ENCODE data around the gene STYX. TPM values are rescaled to one million over a fixed set of nuclear protein-coding genes. Genes with fewer than 3 reads are reported as not detected.

STYX gene
- total RNA-seq, 4 donors from 2014 or later, result 10.0 to 31.8 (median 18.3) TPM

DNA sequence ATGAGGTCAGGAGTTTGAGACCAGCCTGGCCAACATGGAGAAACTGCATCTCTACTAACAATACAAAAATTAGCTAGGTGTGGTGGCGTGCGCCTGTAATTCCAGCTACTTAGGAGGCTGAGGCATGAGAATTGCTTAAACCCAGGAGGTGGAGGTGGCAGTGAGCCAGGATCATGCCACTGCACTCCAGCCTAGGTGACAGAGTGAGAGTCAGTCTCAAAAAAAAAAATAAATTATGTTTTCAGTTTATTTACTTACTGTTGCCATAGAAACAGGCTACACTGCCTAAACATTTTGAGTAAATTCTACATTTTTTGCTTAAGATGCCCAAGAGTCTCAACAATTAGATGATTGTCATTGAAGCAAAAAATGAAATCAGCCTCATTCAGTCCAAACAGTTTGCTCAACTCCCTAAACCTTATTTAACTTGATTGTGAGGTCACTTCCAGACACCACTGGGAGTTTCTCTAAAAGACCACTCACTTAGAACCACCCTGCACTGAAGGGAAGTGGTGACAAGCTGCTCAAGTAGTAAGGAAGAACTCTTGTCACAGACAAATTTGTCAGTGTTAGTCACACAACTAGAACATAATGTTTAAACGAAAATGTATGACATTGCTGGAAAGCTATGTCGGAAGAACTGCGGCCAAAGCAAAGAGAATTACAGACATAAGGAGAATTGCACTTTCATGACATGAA, 71.2 kb downstream of the STYX start:
- DNase-seq, result no peak
- intact Hi-C loops (cut with DNase I; ENCODE audit: low total_unique reads), result no loop called here
- peak overlapping the region; percentile 27 to 59 for H3K27ac ChIP-seq
- no peaks in the 10 kb centered on the region for H3K27me3 ChIP-seq
- no peak overlapping the region for H3K4me3 ChIP-seq
- H3K9me3 ChIP-seq, result no peaks in the 10 kb centered on the region
- TF ChIP-seq POLR2A (IDR thresholded peaks at IDR 0.05), result no peak
- TF ChIP-seq, protein P1, sequence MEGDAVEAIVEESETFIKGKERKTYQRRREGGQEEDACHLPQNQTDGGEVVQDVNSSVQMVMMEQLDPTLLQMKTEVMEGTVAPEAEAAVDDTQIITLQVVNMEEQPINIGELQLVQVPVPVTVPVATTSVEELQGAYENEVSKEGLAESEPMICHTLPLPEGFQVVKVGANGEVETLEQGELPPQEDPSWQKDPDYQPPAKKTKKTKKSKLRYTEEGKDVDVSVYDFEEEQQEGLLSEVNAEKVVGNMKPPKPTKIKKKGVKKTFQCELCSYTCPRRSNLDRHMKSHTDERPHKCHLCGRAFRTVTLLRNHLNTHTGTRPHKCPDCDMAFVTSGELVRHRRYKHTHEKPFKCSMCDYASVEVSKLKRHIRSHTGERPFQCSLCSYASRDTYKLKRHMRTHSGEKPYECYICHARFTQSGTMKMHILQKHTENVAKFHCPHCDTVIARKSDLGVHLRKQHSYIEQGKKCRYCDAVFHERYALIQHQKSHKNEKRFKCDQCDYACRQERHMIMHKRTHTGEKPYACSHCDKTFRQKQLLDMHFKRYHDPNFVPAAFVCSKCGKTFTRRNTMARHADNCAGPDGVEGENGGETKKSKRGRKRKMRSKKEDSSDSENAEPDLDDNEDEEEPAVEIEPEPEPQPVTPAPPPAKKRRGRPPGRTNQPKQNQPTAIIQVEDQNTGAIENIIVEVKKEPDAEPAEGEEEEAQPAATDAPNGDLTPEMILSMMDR (IDR thresholded peaks at IDR 0.05), result no peak
- H3K36me3 ChIP-seq, result no peaks in the 10 kb centered on the region
- no peaks in the 10 kb centered on the region for H3K4me1 ChIP-seq

DNA sequence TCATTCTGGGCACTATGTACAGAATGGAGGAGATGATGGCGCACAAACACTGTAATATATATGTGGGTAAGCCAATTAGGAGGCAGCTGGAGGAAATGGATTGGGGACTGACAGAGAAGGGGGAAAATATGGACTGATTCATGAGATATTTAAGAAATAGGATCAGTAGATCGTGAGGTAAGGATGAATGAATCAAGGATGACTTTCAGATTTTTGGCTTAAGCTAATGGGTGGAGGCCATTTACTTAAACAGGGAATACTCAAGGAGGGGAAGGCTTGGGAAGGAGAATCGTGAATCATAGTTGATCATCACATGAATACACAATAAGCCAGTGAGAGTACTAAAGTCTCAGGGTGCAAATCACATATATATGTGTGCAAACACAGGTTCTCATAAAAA, 72.6 kb downstream of the STYX start:
- Histone ChIP-seq H3K27me3 (no peaks in the 10 kb centered on the region), H3K4me1 (no peaks in the 10 kb centered on the region), H3K27ac (no peak overlapping the region), H3K4me3 (no peak overlapping the region), H3K9me3 (no peaks in the 10 kb centered on the region), H3K36me3 (no peaks in the 10 kb centered on the region)
- TF ChIP-seq, protein P1 (IDR thresholded peaks at IDR 0.05), result no peak
- TF ChIP-seq POLR2A (IDR thresholded peaks at IDR 0.05), result no peak
- DNase-seq, result no peak
- intact Hi-C loops (cut with DNase I; ENCODE audit: low total_unique reads), result no loop called here

DNA sequence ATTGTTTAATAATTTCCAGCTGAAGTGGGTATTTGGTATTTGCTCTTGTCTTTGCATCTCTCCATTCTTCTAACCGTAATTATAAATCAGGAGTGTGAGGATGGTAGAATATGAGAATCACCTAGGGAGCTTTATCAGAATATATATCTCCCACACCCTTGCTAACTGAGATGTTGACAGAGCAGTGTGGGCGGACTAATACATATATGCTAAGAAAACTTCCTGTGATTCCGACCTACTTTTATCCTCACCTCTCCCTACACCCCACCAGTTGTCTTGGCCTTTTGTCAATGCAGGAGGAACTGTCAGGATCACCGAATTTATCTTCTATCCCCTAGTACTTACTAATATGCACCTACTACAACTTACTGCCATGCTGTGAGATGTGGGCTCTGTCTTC, 76.1 kb downstream of the STYX start:
- Histone ChIP-seq H3K4me3 (no peak overlapping the region), H3K27ac (no peak overlapping the region), H3K4me1 (no peaks in the 10 kb centered on the region), H3K36me3 (no peaks in the 10 kb centered on the region), H3K27me3 (no peaks in the 10 kb centered on the region), H3K9me3 (no peaks in the 10 kb centered on the region)
- intact Hi-C loops (cut with DNase I; ENCODE audit: low total_unique reads), result no loop called here
- DNase-seq, result no peak
- TF ChIP-seq, protein P1 (IDR thresholded peaks at IDR 0.05), result no peak
- no peak for TF ChIP-seq POLR2A (IDR thresholded peaks at IDR 0.05)

DNA sequence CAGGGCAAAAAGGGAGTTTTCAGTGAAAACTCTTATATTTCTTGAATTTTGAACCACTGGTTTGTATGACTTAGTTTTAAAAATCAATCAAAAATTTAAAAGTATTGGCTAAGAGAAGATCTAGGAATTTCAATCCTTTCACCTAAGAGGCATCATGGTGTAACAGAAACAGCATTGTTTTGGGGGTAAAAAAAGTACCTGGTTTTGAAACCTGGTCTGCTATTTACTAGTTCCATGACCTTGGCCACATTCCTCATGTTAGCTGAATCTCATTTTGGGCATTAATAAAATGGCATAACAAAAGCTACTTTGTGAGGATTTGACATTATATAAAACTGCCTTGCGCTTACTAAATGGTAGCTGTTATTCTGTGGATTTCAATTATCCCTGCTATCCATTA, 78.1 kb downstream of the STYX start:
- DNase-seq, result no peak
- Histone ChIP-seq H3K4me3 (no peak overlapping the region), H3K36me3 (no peaks in the 10 kb centered on the region), H3K27me3 (no peaks in the 10 kb centered on the region), H3K4me1 (no peaks in the 10 kb centered on the region), H3K27ac (no peak overlapping the region), H3K9me3 (no peaks in the 10 kb centered on the region)
- no peak for TF ChIP-seq POLR2A (IDR thresholded peaks at IDR 0.05)
- TF ChIP-seq, protein P1 (IDR thresholded peaks at IDR 0.05), result no peak
- intact Hi-C loops (cut with DNase I; ENCODE audit: low total_unique reads), result no loop called here

DNA sequence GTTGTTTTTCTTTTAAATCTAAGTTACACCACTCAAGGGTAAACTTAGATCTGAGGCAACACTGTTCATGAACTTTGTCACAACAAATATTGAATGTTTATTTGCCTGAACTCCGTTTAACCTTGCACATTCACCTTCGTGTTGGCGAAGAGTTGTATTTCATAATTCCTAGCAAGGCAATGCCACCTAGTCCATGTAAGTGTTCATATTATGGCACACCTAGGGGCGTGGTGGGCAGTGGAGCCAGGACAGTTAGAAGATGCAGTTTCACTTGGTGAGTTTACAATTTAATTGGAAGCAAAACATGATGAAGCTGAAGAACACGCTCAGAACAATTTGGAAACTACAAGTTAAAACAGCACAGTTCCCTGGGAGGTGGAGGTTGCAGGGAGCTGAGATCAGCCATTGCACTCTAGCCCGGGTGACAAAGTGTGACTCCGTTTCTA, 91.9 kb downstream of the STYX start:
- Histone ChIP-seq H3K36me3 (no peaks in the 10 kb centered on the region), H3K9me3 (no peaks in the 10 kb centered on the region), H3K27ac (no peak overlapping the region), H3K4me3 (no peak overlapping the region), H3K27me3 (no peaks in the 10 kb centered on the region), H3K4me1 (no peaks in the 10 kb centered on the region)
- intact Hi-C loops (cut with DNase I; ENCODE audit: low total_unique reads), result loop anchor here (5.0 to 10.0 kb wide), 2 partner anchors 140 to 233 kb away; no protein-coding TSS in a partner anchor
- DNase-seq, result no peak
- TF ChIP-seq, protein P1 (IDR thresholded peaks at IDR 0.05), result no peak
- no peak for TF ChIP-seq POLR2A (IDR thresholded peaks at IDR 0.05)
